NB4 (cell line): ENCODE results near the gene GALNT2.

Experiments
- DNase-seq: peaks from one replicate; pipeline ENCODE4 v3.0.0; 2010; ENCODE audit warnings: low read depth
- H3K4me3 ChIP-seq: one replicate; pipeline ENCODE4 v1.5.1; 2011; ENCODE audit warnings: mild to moderate bottlenecking, low read depth, low read length, moderate library complexity
- MAX ChIP-seq: IDR thresholded peaks from 2 replicates; pipeline ENCODE4 v1.6.1; 2011; ENCODE audit warnings: low read depth, low read length
- MYC ChIP-seq: IDR thresholded peaks from 2 replicates; pipeline ENCODE4 v1.6.1; 2011; ENCODE audit warnings: low read depth, low read length
- POLR2A ChIP-seq: IDR thresholded peaks from 2 replicates; pipeline ENCODE4 v1.6.1; 2011; ENCODE audit warnings: mild to moderate bottlenecking; ENCODE audit not compliant: insufficient read length; ENCODE audit errors: extremely low read depth
- TF ChIP-seq, protein P1 (sequence below): IDR thresholded peaks from one replicate; pipeline ENCODE4 v1.5.1; 2012; ENCODE audit warnings: low read depth, low read length

The GALNT2 gene

DNA sequence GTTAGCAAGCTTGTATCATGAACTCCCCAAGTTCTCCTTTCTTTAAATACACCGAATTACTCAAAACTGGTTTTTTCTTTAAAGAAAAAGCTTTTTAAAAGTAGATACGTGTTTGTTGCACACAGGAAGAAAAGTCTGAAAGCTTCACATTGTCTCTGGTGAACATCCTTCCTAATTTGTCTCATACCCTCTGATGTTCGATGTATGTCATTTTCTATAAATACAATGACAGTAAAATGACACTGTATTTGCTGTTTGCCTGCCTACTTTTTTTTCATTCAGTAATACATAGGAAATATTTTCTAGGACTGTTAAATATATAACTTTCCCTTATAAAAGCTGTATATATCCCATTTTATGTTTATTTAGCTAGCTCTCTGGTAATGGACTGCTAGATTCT, 153.9 kb downstream of the GALNT2 start:
- TF ChIP-seq MYC (no peak), POLR2A (no peak), MAX (no peak)
- TF ChIP-seq, protein P1, sequence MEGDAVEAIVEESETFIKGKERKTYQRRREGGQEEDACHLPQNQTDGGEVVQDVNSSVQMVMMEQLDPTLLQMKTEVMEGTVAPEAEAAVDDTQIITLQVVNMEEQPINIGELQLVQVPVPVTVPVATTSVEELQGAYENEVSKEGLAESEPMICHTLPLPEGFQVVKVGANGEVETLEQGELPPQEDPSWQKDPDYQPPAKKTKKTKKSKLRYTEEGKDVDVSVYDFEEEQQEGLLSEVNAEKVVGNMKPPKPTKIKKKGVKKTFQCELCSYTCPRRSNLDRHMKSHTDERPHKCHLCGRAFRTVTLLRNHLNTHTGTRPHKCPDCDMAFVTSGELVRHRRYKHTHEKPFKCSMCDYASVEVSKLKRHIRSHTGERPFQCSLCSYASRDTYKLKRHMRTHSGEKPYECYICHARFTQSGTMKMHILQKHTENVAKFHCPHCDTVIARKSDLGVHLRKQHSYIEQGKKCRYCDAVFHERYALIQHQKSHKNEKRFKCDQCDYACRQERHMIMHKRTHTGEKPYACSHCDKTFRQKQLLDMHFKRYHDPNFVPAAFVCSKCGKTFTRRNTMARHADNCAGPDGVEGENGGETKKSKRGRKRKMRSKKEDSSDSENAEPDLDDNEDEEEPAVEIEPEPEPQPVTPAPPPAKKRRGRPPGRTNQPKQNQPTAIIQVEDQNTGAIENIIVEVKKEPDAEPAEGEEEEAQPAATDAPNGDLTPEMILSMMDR = no peak
- no peak for DNase-seq
- no peak overlapping the region for H3K4me3 ChIP-seq

GRCh38 chr1:230222678-230223077, 155.6 kb downstream of the GALNT2 start:
- TF ChIP-seq MAX (no peak), POLR2A (no peak), MYC (no peak)
- no peak for DNase-seq
- no peak overlapping the region for H3K4me3 ChIP-seq

DNA sequence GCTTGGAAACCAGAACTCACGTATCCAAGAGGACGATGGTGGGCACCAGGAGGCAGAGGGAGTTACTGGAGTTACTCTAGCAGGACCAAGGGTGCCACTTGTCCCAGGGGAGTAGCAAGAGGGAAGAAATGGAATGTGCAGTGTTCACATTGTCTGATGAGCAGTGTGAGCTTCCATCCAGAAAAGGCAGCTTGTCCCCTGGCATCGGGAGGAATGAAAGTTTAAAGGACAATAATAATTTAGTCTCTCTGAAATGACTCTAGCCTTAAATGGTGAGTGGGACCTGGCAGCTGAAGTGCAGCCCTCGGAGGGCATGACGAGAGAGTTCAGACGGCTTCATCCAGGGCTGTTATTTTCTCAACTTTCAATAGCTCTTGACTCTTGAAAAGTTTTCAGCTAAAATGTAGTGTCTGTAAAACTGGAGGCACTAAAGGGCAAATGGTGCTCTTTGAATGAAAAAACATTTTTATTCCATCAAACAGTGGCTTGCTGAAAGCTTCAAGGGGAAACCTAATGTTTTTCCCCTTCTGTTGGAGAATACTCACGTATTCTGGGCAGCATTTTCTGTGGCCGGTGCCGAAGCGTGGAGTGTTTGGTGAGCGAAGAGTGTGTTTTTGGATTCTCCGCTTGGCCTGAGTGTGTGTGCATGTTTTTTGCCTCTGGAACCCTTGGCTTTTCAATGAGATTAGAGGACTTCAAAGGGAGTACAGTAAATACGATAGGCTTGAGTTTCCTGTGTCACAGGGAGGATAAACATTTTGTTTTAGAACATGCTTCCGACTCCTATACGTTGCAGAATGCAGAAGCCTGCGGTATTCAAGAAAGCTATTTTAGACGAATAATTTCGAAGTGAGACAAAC, 157.3 kb downstream of the GALNT2 start:
- TF ChIP-seq MAX (no peak), MYC (no peak), POLR2A (no peak)
- TF ChIP-seq, protein P1 = no peak
- H3K4me3 ChIP-seq = no peak overlapping the region
- no peak for DNase-seq

DNA sequence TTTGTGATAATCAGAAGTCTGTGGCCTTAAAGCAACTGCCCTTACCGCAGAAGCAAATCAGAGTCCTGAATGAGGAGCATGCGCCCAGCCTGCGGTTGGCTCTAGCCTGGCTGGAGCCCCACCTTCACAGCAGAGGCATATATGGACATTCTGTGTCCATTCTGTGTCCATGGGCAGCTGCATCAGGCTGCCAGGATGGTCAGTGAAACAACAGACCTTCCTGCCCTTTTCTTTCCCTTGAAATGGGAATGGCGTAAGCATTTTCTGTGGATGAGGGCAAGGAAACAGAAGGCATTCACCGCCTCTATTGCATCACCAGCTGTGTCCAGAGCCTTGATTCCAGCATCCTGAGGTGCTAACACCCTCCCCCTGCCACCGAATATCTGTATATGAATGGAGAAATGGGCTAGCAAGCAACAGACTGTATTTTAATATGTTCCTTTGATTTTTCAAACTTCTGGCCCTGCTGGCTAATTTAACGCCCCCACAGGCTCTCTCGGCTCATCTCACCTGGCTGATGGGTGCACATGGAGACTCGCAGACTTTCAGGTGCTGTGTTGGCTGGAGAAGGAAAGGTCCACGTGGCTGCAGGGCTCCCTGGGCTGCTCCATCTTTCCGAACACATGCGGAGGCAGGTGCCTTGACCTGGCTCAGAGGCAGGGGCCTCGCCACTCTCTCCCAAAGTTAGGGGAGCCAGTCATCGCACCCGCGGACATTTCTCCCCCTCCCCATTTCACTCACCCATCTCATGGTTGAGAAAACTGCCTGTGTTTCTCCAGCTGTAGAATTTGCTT, 159.2 kb downstream of the GALNT2 start:
- no peak for DNase-seq
- H3K4me3 ChIP-seq = no peak overlapping the region
- TF ChIP-seq, protein P1 = no peak
- TF ChIP-seq POLR2A (no peak), MYC (no peak), MAX (no peak)

DNA sequence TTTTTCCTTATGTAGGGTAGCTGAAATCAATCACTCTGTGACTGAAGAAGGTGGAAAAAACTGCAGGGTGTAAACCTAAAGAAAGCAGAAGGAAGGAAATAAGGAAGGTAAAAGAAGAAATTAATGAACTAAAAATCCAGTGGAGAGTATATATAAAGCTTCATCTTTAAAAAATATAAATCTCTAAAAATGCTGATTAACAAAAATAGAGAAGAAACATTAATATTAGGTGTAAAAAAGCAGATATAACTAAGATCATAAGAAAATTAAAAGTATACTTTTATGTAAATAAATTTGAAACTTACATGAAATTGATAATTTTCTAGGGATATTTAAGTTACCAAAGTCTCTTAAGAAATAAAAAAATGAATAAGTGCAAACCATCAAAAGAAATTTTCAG, 159.8 kb downstream of the GALNT2 start:
- TF ChIP-seq, protein P1 = no peak
- TF ChIP-seq POLR2A (no peak), MYC (no peak)
- no peak for DNase-seq
- no peak overlapping the region for H3K4me3 ChIP-seq
